ENCODE measurements around the gene SPSB4. TPM values are rescaled to one million over a fixed set of nuclear protein-coding genes. Genes with fewer than 3 reads are reported as not detected.

The SPSB4 gene
- total and polyA plus RNA-seq, 8 donors, result 2.6 to 20.2 (median 11.1) TPM

- ATAC-seq (no peak), FAIRE-seq (no peak), DNase-seq (peak in 1 of 6 donors; percentile 28)
- Histone ChIP-seq H3K4me1 (peaks cover 3 to 17% (median 8%) of the 10 kb centered on the region in 3 donors), H3K9me3 (no peaks in the 10 kb centered on the region), H3K4me3 (no peak overlapping the region), H3K27ac (peak overlapping the region in 1 of 4 donors; percentile 18), H3K27me3 (no peaks in the 10 kb centered on the region), H3K36me3 (no peaks in the 10 kb centered on the region)
- WGBS, 2 donors, result 53 to 54% methylated on average over 2 of the region's 2 CpGs
- TF ChIP-seq CTCF (IDR thresholded peaks at IDR 0.05), result no peak
- intact Hi-C loops (cut with DNase I), result loop anchor here in 1 of 3 donors (10.0 kb wide), 1 partner anchor 45 kb away; no protein-coding TSS in a partner anchor
Measured at GRCh38 chr3:141059816-141060215, 8.7 kb downstream of the SPSB4 start.

DNA sequence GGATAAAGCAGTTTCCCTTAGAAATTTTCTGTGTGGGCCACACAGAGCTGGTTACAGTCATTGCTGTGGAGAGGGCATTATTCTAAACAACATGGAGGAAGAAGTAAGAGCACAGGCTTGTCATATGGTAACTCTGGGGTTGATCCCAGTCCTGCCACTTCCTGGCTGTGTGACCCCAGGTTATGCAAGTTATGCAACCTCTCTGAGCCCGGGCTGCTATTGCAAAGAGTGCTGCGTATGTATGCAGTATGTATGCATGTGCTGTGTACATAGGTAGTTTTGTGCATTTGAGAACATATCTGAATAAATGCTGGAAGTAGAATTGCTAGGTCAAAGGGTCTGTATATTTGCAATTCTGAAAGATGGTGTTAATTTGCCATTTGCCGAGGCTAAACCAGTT, 9.2 kb downstream of the SPSB4 start:
- Histone ChIP-seq H3K27me3 (no peaks in the 10 kb centered on the region), H3K4me1 (peaks cover 8 to 22% (median 12%) of the 10 kb centered on the region in 3 donors), H3K4me3 (no peak overlapping the region), H3K36me3 (no peaks in the 10 kb centered on the region), H3K27ac (peak overlapping the region in 1 of 4 donors; percentile 18), H3K9me3 (no peaks in the 10 kb centered on the region)
- whole genome bisulfite sequencing, 2 donors, result 78 to 82% methylated on average over 3 of the region's 3 CpGs
- intact Hi-C loops (cut with DNase I), result no loop called here
- no peak for ATAC-seq
- DNase-seq, result no peak
- TF ChIP-seq CTCF (IDR thresholded peaks at IDR 0.05), result no peak
- no peak for FAIRE-seq

DNA sequence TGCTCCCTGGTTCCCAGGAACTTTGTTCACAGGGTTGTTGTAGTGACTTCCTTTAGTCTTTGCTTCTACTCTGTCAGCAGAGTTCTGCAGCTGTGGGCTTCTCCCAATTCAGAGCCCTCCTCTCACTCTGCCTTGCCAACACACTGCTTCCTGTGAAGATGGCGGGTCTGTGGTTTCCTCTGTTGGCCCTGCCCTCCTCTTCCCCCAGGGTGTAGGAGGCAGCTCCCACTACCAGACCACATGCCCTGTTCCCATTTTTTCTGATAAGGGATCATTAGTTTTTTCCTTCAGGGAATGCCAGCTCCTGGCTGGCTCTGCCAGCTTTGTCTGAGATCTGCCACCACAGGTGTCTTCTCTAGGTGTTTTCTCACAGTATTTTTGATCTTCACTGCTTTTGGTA, 12.7 kb downstream of the SPSB4 start:
- Histone ChIP-seq H3K4me1 (peaks cover 22 to 38% (median 34%) of the 10 kb centered on the region in 3 donors), H3K4me3 (no peak overlapping the region), H3K36me3 (no peaks in the 10 kb centered on the region), H3K9me3 (no peaks in the 10 kb centered on the region), H3K27ac (peak overlapping the region in 3 of 4 donors; percentile 12 to 68 (median 66)), H3K27me3 (no peaks in the 10 kb centered on the region)
- no peak for TF ChIP-seq CTCF (IDR thresholded peaks at IDR 0.05)
- DNase-seq, result peak in 5 of 6 donors; percentile 54 to 78 (median 72)
- FAIRE-seq, result no peak
- ATAC-seq, result peak; percentile 69 to 86 (median 82)
- 19 to 28% methylated on average over 1 of the region's 1 CpG for WGBS, 2 donors
- intact Hi-C loops (cut with DNase I), result no loop called here

GRCh38 chr3:141064255-141064926, 13.2 kb downstream of the SPSB4 start:
- no peak for FAIRE-seq

More at GRCh38 chr3:141064255-141064926, 13.2 kb downstream of the SPSB4 start:
- no peak for TF ChIP-seq CTCF (IDR thresholded peaks at IDR 0.05)
- WGBS, 2 donors, result 32 to 45% methylated on average over 6 of the region's 6 CpGs
- Histone ChIP-seq H3K9me3 (no peaks in the 10 kb centered on the region), H3K4me3 (peak overlapping the region in 1 of 4 donors; percentile 8), H3K27ac (peak overlapping the region; percentile 12 to 68 (median 55)), H3K36me3 (no peaks in the 10 kb centered on the region), H3K27me3 (no peaks in the 10 kb centered on the region), H3K4me1 (peaks cover 22 to 38% (median 34%) of the 10 kb centered on the region in 3 donors)
- ATAC-seq (peak; percentile 49 to 65 (median 61)), DNase-seq (peak in 1 of 6 donors; percentile 50)
- intact Hi-C loops (cut with DNase I), result no loop called here

All from pancreas (tissue), 10 donors.